ENCODE data around the gene RRP1.
A peak's percentile ranks its signal among the peaks of the same experiment; 100 is the strongest.

Gene RRP1

GRCh38 chr21:43771199-43771675, 18.1 kb upstream of the RRP1 start:
- no peak for DNase-seq (ENCODE audit: low read depth in 2 of 2)
- no peak overlapping the region for H3K4me3 ChIP-seq (replicated peaks in 1 of 2; ENCODE audit: low read depth in 2 of 2, low read length in 2 of 2)
- no peak for TF ChIP-seq CTCF (IDR thresholded peaks at IDR 0.05; ENCODE audit: low read depth, low read length)

- peak in 1 of 2 donors; percentile 75 for DNase-seq (ENCODE audit: low read depth in 2 of 2)
- no peak for TF ChIP-seq CTCF (IDR thresholded peaks at IDR 0.05; ENCODE audit: low read depth, low read length)
- H3K4me3 ChIP-seq (replicated peaks in 1 of 2; ENCODE audit: low read depth in 2 of 2, low read length in 2 of 2): no peak overlapping the region
These were observed 17.5 kb upstream of the RRP1 start for GRCh38 chr21:43771698-43772424.

DNA sequence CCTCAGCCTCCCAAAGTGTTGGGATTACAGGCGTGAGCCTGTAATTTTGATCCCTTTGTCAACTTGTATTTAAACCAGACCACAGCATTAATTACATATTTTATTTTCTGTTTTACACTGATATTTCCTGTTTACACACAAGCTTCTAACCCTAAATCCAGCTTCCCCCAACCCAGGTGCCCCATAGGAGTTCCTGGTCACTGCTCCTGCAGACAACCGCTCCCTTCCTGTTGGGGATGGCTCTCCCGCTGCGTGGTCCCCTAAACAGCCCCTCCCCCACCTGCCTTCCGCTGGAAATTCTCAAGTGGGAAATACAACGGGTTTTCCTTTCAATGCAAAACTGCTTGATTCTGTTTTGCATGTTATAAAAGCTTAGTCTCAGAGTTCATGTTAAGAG, 17.0 kb upstream of the RRP1 start:
- no peak for TF ChIP-seq CTCF (IDR thresholded peaks at IDR 0.05; ENCODE audit: low read depth, low read length)
- H3K4me3 ChIP-seq (replicated peaks in 1 of 2; ENCODE audit: low read depth in 2 of 2, low read length in 2 of 2): no peak overlapping the region
- DNase-seq (ENCODE audit: low read depth in 2 of 2): no peak

DNA sequence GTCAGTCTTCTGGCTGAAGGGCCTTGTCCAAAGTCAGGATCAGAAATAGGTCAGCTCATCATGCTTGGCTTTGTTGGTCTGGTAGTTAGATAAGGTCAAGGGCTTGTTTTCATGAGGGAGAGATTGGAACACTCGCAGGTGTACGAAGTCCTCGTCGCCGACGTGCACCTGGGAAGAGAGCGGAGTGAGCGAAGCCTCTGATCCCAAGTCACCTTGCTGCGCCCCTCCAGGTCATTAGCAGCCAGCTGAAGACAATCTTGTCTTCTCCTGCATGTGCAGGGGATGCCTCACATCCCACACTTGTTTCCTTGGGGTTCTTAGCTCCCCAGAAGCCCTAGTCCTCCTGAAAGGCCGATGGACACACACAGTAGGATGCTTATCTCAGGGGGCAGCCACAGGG, 15.2 kb upstream of the RRP1 start:
- no peak overlapping the region for H3K4me3 ChIP-seq (replicated peaks in 1 of 2; ENCODE audit: low read depth in 2 of 2, low read length in 2 of 2)
- no peak for TF ChIP-seq CTCF (IDR thresholded peaks at IDR 0.05; ENCODE audit: low read depth, low read length)
- no peak for DNase-seq (ENCODE audit: low read depth in 2 of 2)

DNA sequence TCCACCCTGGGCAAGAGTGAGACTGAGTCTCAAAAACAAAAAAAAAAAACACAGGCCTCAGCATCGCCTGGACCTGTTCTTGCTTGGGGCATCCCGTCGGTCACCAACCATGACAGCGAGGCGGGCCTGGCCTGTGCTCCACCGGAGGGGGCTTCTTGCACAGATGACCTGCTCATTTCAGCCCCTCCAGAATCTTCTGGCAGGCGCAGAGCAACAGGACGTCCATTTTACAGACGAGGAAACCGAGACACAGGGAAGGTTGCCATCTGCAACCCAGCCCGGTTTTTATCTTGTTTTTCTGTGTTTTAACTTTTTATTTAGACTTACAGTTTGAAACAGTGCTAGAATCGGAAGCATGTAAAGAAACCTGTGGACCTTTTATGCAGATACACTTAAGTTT, 14.2 kb upstream of the RRP1 start:
- peak overlapping the region; percentile 84 to 86 for H3K4me3 ChIP-seq (replicated peaks in 1 of 2; ENCODE audit: low read depth in 2 of 2, low read length in 2 of 2)
- DNase-seq (ENCODE audit: low read depth in 2 of 2): no peak
- TF ChIP-seq CTCF (IDR thresholded peaks at IDR 0.05; ENCODE audit: low read depth, low read length): no peak

DNA sequence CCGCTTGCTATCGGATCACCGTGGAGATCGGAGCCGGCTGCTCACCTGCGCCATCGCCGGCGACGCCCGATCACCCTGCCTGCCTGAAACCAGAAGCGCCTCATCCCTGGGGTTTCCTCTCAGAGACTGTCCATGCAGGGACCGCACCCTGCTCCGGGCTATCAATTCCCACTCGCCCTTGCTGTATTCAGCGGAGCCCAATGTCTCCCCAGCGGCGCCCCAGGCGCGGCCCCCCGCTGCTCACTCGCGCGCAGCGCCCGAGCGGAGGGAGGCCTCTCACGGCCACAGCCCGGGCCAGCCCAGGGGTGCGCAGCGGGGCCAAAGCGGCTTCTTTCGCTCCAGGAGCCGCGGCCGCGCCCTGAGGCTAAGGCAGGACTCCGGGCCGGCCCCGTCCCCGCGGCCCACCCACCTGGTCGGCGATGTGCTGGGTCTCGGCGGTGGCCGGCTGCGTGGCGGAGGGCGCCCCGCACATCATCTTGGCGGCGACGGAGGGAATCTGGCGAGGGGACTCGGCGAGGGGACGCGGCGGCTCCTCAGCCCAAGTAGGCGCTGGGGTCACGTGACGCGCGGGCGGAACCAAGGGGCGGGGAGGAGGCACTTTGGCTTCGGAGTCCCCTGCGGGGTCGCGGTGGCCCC, 13.5 kb upstream of the RRP1 start, which contains the start of gene CSTB:
Gene CSTB (minus strand): TSS at position 514 of the 636 bp plus-strand sequence. CDS start 39 bp downstream, at position 475.
- TF ChIP-seq CTCF (IDR thresholded peaks at IDR 0.05; ENCODE audit: low read depth, low read length): no peak
- peak; percentile 62 to 71 for DNase-seq (ENCODE audit: low read depth in 2 of 2)
- H3K4me3 ChIP-seq (replicated peaks in 1 of 2; ENCODE audit: low read depth in 2 of 2, low read length in 2 of 2): peak within 1 kb of the TSS; percentile 84 to 86
